Measurements from ENCODE around the gene BRAT1.

BRAT1 gene

DNA sequence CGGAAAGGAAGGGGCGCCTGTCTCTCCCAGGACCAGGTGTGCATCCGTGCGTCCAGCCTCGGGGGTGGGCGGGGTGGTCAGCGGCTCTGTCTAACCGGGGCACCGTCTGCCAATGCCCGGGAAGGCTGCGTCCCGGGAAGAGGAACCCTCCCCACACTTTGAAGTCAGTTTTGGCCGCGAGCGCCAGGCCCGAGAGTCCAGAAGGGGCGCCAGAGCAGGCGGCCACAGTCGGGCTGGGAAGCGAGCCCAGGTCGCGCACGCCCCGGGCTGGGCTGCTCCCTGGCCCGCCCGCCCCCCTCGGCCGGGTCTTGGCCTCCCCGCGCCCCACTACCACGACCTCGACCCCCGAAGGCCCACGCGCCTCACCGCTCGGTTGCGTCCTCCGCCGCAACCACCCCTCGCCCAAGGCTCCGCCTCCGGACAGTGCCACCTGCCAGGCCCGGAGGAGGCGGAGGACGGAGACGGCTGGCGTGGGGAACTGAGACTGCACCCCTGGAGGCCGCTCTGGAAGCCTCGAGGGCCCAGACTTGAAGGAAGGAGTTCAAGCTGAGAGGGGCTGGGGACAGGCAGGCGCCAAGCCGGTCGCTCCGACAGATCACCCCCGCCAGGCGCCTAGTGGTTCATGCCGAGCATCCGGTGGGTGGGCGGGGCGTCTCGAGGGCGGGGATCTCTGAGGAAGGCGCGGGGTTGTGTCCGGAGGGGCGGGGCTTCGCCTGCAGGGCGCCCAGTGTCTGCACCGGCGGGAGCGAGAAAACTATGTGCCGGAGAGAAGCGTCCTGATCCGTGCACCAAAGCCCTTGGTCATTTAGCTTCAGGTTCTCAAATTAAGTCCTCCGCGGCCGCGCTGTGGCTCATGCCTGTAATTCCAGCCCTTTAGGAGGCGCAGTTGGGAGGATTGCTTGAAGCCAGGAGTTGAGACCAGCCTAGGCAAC lies at the start of gene BRAT1:
Gene BRAT1, minus strand, starts transcription at position 404 of the 932 bp plus-strand sequence. CDS start 1,093 bp downstream, outside the sequence.
- TF ChIP-seq GATA1 (IDR thresholded peaks at IDR 0.05; ENCODE audit: low read depth, low read length) (no peak), POLR2A (IDR thresholded peaks at IDR 0.05; ENCODE audit: low read length) (peak; percentile 65)
- DNase-seq = peak; percentile 95 to 97

DNA sequence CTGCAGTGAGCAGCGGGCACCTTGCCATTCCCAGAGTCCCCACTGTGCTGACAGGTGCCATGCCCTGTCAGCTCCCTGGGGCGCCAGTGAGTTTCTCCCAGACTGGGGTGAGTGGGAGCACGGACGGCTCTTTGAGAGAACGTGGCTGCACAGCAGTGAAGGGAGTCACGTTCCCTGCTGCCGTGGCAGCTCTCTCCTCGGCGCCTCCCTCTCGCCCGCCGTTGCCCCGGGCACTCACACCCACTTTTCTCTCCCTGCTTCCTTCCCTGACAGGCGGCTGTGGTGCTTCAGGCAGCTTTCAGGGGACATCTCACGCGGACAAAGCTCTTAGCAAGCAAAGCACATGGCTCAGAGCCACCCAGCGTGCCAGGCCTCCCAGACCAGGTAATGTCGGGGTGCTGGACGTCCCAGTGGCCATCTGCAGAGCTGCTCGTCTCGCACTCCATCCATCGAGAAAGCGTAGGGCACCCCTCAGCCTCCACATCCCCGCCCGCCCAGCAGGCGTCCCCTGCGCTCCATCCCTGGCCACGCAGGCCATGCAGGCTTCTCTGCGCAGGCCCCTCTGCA lies 49.4 kb upstream of the BRAT1 start:
- TF ChIP-seq GATA1 (IDR thresholded peaks at IDR 0.05; ENCODE audit: low read depth, low read length) (no peak), POLR2A (IDR thresholded peaks at IDR 0.05; ENCODE audit: low read length) (no peak)

GRCh38 chr7:2603044-2603965 lies 48.0 kb upstream of the BRAT1 start:
- no peak for DNase-seq
- TF ChIP-seq POLR2A (IDR thresholded peaks at IDR 0.05; ENCODE audit: low read length) (no peak), GATA1 (IDR thresholded peaks at IDR 0.05; ENCODE audit: low read depth, low read length) (no peak)

More for the DNA sequence above, 49.4 kb upstream of the BRAT1 start:
- DNase-seq = no peak

GRCh38 chr7:2602406-2603043 lies 47.2 kb upstream of the BRAT1 start:
- DNase-seq = no peak
- no peak for TF ChIP-seq POLR2A (IDR thresholded peaks at IDR 0.05; ENCODE audit: low read length)
- TF ChIP-seq GATA1 (IDR thresholded peaks at IDR 0.05; ENCODE audit: low read depth, low read length) = no peak

GRCh38 chr7:2601907-2602306 lies 46.6 kb upstream of the BRAT1 start:
- DNase-seq = no peak
- TF ChIP-seq GATA1 (IDR thresholded peaks at IDR 0.05; ENCODE audit: low read depth, low read length) (no peak), POLR2A (IDR thresholded peaks at IDR 0.05; ENCODE audit: low read length) (no peak)

DNA sequence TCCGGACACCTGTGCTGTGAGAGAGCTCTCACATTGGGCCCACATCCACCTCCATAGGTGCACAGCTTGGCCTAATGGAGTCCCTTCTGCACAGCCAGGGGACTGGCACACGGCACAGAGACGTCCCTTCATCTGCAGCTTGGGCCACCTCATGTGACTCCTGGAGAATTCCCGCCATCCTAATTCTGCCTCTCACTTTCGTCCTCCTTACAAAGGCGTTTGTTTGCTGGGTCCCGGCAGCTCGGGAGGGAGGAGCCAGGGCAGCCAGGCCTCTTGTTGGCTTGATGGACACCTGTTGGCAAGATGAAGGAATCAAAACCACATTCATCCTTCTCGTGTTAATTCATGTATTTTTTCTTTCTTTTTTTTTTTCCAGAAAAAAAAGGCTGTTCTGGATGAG lies 45.7 kb upstream of the BRAT1 start:
- TF ChIP-seq POLR2A (IDR thresholded peaks at IDR 0.05; ENCODE audit: low read length) (no peak), GATA1 (IDR thresholded peaks at IDR 0.05; ENCODE audit: low read depth, low read length) (no peak)
- no peak for DNase-seq

GRCh38 chr7:2598154-2598823 lies 43.0 kb upstream of the BRAT1 start:
- no peak for DNase-seq
- no peak for TF ChIP-seq POLR2A (IDR thresholded peaks at IDR 0.05; ENCODE audit: low read length)
- no peak for TF ChIP-seq GATA1 (IDR thresholded peaks at IDR 0.05; ENCODE audit: low read depth, low read length)

- DNase-seq = no peak
- TF ChIP-seq POLR2A (IDR thresholded peaks at IDR 0.05; ENCODE audit: low read length) (no peak), GATA1 (IDR thresholded peaks at IDR 0.05; ENCODE audit: low read depth, low read length) (no peak)
Observed at GRCh38 chr7:2597273-2597640, 41.9 kb upstream of the BRAT1 start.

GRCh38 chr7:2596464-2597272 lies 41.3 kb upstream of the BRAT1 start:
- TF ChIP-seq GATA1 (IDR thresholded peaks at IDR 0.05; ENCODE audit: low read depth, low read length) = no peak
- TF ChIP-seq POLR2A (IDR thresholded peaks at IDR 0.05; ENCODE audit: low read length) = no peak
- no peak for DNase-seq

DNA sequence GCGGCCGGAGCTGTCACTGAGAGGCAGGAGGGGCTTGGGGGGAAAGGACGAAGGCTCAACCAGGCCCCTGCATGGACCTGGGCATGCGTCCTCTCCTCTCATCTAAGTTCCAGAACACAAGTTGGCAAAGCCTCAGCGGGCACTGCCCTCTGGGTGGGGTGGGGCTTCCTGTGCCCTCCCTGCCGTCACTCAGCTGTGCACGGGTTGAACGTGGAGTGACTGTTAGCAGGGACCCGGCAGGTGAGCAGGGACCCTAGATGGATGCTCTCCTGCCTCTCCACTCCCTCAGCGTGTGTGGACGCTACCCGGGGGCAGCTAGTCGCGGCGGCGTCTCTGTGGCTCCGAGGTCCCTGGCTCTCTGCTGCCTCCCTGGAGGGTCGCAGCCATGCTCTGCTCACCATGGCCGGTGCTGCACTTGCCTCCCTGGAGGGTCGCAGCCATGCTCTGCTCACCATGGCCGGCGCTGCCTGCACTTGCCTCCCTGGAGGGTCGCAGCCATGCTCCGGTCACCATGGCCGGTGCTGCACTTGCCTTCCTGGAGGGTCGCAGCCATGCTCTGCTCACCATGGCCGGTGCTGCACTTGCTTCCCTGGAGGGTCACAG lies 40.0 kb upstream of the BRAT1 start:
- no peak for DNase-seq
- TF ChIP-seq POLR2A (IDR thresholded peaks at IDR 0.05; ENCODE audit: low read length) = no peak
- TF ChIP-seq GATA1 (IDR thresholded peaks at IDR 0.05; ENCODE audit: low read depth, low read length) = no peak

GRCh38 chr7:2594599-2594998 lies 39.3 kb upstream of the BRAT1 start:
- DNase-seq = no peak
- TF ChIP-seq POLR2A (IDR thresholded peaks at IDR 0.05; ENCODE audit: low read length) (no peak), GATA1 (IDR thresholded peaks at IDR 0.05; ENCODE audit: low read depth, low read length) (no peak)
